ENCODE results near the gene GNA14.

DNA sequence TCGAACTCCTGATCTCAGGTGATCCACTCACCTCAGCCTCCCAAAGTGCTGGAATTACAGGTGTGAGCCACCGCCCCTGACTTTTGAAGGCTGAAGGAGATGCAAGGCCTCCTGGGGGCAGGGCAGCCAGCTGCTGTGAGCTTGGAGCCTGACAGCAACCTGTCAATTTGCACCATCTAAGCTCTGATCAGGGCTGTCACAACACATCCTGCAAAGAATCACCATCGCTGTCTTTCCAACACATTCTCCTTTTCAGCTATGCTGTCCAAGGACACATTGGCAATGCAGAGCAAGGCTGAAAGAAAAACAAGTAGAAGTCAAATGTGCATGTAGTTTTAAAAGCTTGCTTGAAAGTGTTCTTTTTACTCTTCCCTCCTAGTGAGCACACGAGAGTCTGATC, 54.6 kb downstream of the GNA14 start:
- TF ChIP-seq POLR2AphosphoS5 (IDR thresholded peaks at IDR 0.05; ENCODE audit: low read depth, low read length) (no peak), TCF7L2 (IDR thresholded peaks at IDR 0.05; ENCODE audit: low read depth, low read length) (no peak)
- TF ChIP-seq, protein P1, sequence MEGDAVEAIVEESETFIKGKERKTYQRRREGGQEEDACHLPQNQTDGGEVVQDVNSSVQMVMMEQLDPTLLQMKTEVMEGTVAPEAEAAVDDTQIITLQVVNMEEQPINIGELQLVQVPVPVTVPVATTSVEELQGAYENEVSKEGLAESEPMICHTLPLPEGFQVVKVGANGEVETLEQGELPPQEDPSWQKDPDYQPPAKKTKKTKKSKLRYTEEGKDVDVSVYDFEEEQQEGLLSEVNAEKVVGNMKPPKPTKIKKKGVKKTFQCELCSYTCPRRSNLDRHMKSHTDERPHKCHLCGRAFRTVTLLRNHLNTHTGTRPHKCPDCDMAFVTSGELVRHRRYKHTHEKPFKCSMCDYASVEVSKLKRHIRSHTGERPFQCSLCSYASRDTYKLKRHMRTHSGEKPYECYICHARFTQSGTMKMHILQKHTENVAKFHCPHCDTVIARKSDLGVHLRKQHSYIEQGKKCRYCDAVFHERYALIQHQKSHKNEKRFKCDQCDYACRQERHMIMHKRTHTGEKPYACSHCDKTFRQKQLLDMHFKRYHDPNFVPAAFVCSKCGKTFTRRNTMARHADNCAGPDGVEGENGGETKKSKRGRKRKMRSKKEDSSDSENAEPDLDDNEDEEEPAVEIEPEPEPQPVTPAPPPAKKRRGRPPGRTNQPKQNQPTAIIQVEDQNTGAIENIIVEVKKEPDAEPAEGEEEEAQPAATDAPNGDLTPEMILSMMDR (IDR thresholded peaks at IDR 0.05): no peak

Data from Panc1 (cell line).